Measurements from ENCODE around the gene TRAM2. TPM values are rescaled to one million over a fixed set of nuclear protein-coding genes. Genes with fewer than 3 reads are reported as not detected.

Gene TRAM2
- total RNA-seq, 4 donors from 2014 or later: 8.3 to 17.7 (median 14.7) TPM

- H3K4me3 ChIP-seq: no peak overlapping the region
- TF ChIP-seq POLR2A (IDR thresholded peaks at IDR 0.05): no peak
- TF ChIP-seq CTCF (IDR thresholded peaks at IDR 0.05): no peak
- DNase-seq: no peak
- H3K27ac ChIP-seq: no peak overlapping the region
- peaks cover 0 to 12% (median 2%) of the 10 kb centered on the region in 4 donors for H3K4me1 ChIP-seq
- peaks cover 0 to 8% (median 0%) of the 10 kb centered on the region in 3 donors for H3K36me3 ChIP-seq
- H3K9me3 ChIP-seq: no peaks in the 10 kb centered on the region
- H3K27me3 ChIP-seq: no peaks in the 10 kb centered on the region
These were observed 37.3 kb downstream of the TRAM2 start for GRCh38 chr6:52539607-52540006.

GRCh38 chr6:52538901-52539354 lies 37.9 kb downstream of the TRAM2 start:
- Histone ChIP-seq H3K4me1 (peaks cover 0 to 10% (median 2%) of the 10 kb centered on the region in 4 donors), H3K27me3 (no peaks in the 10 kb centered on the region), H3K36me3 (peaks cover 0 to 15% (median 0%) of the 10 kb centered on the region in 3 donors), H3K27ac (no peak overlapping the region), H3K9me3 (no peaks in the 10 kb centered on the region), H3K4me3 (no peak overlapping the region)
- TF ChIP-seq CTCF (IDR thresholded peaks at IDR 0.05) (no peak), POLR2A (IDR thresholded peaks at IDR 0.05) (no peak)
- DNase-seq: no peak

- H3K9me3 ChIP-seq: no peaks in the 10 kb centered on the region
- no peak overlapping the region for H3K4me3 ChIP-seq
- peaks cover 0 to 19% (median 0%) of the 10 kb centered on the region in 3 donors for H3K36me3 ChIP-seq
- H3K27ac ChIP-seq: peak overlapping the region in 1 of 4 donors; percentile 38
- H3K4me1 ChIP-seq: peaks cover 0 to 5% (median 2%) of the 10 kb centered on the region in 4 donors
- TF ChIP-seq CTCF (IDR thresholded peaks at IDR 0.05): no peak
- no peak for TF ChIP-seq POLR2A (IDR thresholded peaks at IDR 0.05)
- no peak for DNase-seq
- H3K27me3 ChIP-seq: no peaks in the 10 kb centered on the region
These were observed 38.5 kb downstream of the TRAM2 start for GRCh38 chr6:52538252-52538900.

- TF ChIP-seq POLR2A (IDR thresholded peaks at IDR 0.05) (no peak), CTCF (IDR thresholded peaks at IDR 0.05) (no peak)
- no peaks in the 10 kb centered on the region for H3K27me3 ChIP-seq
- DNase-seq: no peak
- peaks cover 0 to 5% (median 0%) of the 10 kb centered on the region in 4 donors for H3K4me1 ChIP-seq
- H3K4me3 ChIP-seq: no peak overlapping the region
- H3K9me3 ChIP-seq: no peaks in the 10 kb centered on the region
- no peak overlapping the region for H3K27ac ChIP-seq
- peaks cover 0 to 22% (median 0%) of the 10 kb centered on the region in 3 donors for H3K36me3 ChIP-seq
These were observed 39.7 kb downstream of the TRAM2 start for GRCh38 chr6:52537001-52537753.

- H3K4me1 ChIP-seq: peaks cover 0 to 5% (median 0%) of the 10 kb centered on the region in 4 donors
- no peak overlapping the region for H3K27ac ChIP-seq
- TF ChIP-seq POLR2A (IDR thresholded peaks at IDR 0.05): no peak
- TF ChIP-seq CTCF (IDR thresholded peaks at IDR 0.05): peak in 1 of 6 experiments; percentile 8
These were observed 40.4 kb downstream of the TRAM2 start for GRCh38 chr6:52536424-52536916.

More at GRCh38 chr6:52536424-52536916, 40.4 kb downstream of the TRAM2 start:
- Histone ChIP-seq H3K36me3 (peaks cover 0 to 22% (median 0%) of the 10 kb centered on the region in 3 donors), H3K4me3 (no peak overlapping the region), H3K9me3 (no peaks in the 10 kb centered on the region), H3K27me3 (no peaks in the 10 kb centered on the region)
- DNase-seq: no peak
